OCI-LY1 (cell line): ENCODE measurements around the gene KCNK16.

Experiments used
- CTCF ChIP-seq: fragments of 200-600 bp; sonication (generic), shearing (Covaris generic); IDR thresholded peaks from 2 replicates; pipeline ENCODE4 v1.5.1; 2017; ENCODE audit warnings: mild to moderate bottlenecking, antibody characterized with exemption, low read length, moderate library complexity, mixed read lengths
- EZH2 ChIP-seq: fragments of 200-600 bp; sonication (generic), shearing (Covaris generic); IDR thresholded peaks from 2 replicates; pipeline ENCODE4 v1.8.0; 2017; ENCODE audit warnings: borderline replicate concordance, mixed run types, mild to moderate bottlenecking, antibody characterized with exemption, low read length, moderate library complexity, mixed read lengths

- TF ChIP-seq CTCF, result no peak
- TF ChIP-seq EZH2, result no peak
Observed at GRCh38 chr6:39281312-39281980, 41.1 kb downstream of the KCNK16 start.
